ENCODE results near the gene TSPEAR.

TSPEAR gene

DNA sequence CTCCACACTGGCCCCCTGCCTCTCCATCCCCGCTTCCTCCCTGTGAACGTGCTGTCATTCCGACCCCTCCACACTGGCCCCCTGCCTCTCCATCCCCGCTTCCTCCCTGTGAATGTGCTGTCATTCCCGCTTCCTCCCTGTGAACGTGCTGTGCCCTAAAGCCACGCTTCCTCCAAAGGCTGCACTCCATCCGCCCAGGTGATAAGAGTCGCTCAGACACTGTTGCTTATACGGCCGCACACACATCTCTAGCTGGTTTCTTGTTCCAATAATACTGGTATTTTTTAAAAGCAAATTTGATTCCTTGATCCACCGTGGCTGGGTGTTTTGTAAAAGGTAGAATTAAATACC lies 39.3 kb upstream of the TSPEAR start:
- H3K4me3 ChIP-seq (replicated peaks; ENCODE audit: low read depth, low read length), result no peak overlapping the region
- DNase-seq (ENCODE audit: low read depth), result no peak
- no peak for TF ChIP-seq CTCF (IDR thresholded peaks at IDR 0.05; ENCODE audit: low read length, missing control alignments)

DNA sequence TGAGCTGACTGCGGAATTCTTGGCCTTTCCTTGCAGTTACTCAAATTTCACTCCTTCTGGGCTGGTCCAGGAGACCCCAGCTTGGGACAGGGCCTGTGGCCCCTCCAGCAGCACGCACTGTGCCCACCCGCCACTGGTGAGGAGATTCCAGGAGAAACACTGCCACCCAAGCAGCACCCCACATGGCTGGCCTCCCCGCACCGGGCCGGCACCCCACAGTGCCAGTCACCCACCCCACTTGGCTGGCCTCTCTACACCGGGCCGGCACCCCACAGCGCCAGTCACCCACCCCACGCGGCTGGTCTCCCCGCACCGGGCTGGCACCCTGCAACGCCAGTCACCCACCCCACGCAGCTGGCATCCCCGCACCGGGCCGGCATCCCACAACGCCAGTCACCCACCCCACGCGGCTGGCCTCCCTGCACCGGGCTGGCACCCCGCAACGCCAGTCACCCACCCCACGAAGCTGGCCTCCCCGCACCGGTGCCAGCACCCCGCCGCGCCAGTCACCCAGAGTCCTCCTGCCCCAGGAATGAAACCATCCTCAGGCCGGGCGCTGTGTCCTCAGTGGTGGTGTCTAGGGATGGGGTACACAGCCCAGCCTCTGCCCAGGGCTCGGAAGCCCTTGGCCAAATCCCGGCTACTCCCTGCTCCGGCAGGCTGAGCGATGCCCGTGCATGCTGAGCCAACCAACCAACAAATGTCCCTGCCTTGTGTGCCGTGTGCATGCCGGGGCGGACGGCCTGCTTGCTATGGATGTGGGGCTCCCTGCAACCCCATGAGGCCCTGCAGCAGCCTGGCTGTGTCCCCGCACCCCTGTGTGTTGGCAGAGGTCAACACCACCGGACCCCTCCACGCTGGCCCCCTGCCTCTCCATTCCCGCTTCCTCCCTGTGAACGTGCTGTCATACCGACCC lies 38.6 kb upstream of the TSPEAR start:
- DNase-seq (ENCODE audit: low read depth), result no peak
- H3K4me3 ChIP-seq (replicated peaks; ENCODE audit: low read depth, low read length), result no peak overlapping the region
- TF ChIP-seq CTCF (IDR thresholded peaks at IDR 0.05; ENCODE audit: low read length, missing control alignments), result no peak

DNA sequence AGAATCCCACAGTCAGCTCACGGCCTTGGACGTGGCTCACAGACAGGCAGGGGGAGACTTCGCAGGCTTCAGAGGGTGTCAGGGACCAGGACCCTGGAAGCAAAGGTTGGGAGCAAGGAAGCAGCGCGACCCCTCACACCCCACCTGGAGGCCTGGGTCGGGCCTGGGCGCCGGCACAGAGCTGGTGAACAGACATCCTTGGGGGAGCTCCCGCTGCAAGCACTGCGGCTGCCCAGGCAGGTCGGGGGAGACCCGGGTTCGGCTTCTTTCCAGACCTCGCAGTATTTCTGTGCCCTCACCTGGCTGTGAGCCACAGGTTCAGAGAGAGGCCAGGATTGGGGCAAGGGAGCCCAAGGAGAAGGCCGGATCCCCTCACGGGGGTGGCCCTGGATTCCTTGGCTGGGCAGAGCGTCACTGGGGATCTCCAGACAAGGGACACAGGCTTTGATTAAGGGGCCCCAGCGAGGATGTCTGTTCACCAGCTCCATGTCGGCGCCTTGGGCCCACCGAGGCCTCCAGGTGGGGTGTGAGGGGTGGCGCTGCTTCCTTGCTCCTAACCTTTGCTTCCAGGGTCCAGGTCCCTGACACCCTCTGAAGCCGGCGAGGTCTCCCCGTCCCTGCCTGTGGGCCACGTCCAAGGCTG lies 37.9 kb upstream of the TSPEAR start:
- TF ChIP-seq CTCF (IDR thresholded peaks at IDR 0.05; ENCODE audit: low read length, missing control alignments), result no peak

DNA sequence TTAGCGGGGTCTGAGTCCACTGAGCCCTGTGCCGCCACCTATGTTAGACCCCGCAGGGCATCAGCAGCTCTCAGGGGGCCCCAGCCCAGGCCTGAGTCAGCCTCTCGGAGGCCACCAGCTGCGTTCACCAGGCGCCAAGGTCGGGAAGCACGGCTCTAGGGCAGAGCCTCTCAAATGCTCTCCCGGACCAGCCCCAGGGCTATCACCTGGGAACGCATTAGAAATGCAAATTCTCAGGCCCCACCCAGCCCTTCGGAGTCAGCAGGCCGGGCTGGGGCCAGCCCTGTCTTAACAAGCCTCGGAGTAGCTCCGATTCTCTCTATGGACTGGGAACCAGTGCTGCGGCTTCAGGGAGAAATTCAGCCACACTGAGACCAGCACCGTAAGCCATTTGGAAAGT lies 37.2 kb upstream of the TSPEAR start:
- DNase-seq (ENCODE audit: low read depth), result no peak
- TF ChIP-seq CTCF (IDR thresholded peaks at IDR 0.05; ENCODE audit: low read length, missing control alignments), result no peak
- H3K4me3 ChIP-seq (replicated peaks; ENCODE audit: low read depth, low read length), result no peak overlapping the region

More for the DNA sequence above, 37.9 kb upstream of the TSPEAR start:
- DNase-seq (ENCODE audit: low read depth), result no peak
- no peak overlapping the region for H3K4me3 ChIP-seq (replicated peaks; ENCODE audit: low read depth, low read length)

GRCh38 chr21:44742418-44743153 lies 31.2 kb upstream of the TSPEAR start:
- H3K4me3 ChIP-seq (replicated peaks; ENCODE audit: low read depth, low read length), result no peak overlapping the region
- peak; percentile 43 for TF ChIP-seq CTCF (IDR thresholded peaks at IDR 0.05; ENCODE audit: low read length, missing control alignments)
- DNase-seq (ENCODE audit: low read depth), result peak; percentile 21

GRCh38 chr21:44741921-44742320 lies 30.5 kb upstream of the TSPEAR start:
- DNase-seq (ENCODE audit: low read depth), result no peak
- no peak overlapping the region for H3K4me3 ChIP-seq (replicated peaks; ENCODE audit: low read depth, low read length)
- no peak for TF ChIP-seq CTCF (IDR thresholded peaks at IDR 0.05; ENCODE audit: low read length, missing control alignments)

Measured in fibroblast of pulmonary artery (primary cell).